ENCODE results near the gene NMT2.

DNA sequence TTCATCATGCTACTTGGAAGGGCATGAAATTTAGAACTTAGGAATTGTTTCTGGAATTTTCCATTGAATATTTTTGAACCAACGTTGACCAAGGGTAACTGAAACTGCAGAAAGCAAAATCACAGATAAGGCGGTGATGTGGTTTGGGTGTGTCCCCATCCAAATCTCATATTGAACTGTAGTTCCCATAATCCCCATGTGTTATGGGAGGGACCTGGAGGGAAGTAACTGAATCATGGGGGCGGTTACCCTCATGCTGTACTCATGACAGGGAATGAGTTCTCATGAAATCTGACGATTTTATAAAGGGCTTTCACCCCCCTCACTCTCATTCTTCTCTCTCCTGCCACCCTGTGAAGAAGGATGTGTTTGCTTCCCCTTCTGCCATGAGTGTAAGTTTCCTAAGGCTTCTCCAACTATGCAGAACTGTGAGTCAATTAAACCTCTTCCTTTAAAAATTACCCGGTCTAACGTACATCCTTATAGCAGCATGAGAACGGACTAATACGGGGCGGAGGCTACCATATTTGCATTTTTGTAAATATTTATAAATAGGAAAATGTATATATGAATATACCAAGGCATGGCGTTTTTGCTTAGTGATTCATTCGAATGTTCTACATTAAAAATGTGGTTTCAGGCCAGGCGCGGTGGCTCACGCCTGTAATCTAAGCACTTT is 12.4 kb downstream of the NMT2 start:
- TF ChIP-seq, protein P1, sequence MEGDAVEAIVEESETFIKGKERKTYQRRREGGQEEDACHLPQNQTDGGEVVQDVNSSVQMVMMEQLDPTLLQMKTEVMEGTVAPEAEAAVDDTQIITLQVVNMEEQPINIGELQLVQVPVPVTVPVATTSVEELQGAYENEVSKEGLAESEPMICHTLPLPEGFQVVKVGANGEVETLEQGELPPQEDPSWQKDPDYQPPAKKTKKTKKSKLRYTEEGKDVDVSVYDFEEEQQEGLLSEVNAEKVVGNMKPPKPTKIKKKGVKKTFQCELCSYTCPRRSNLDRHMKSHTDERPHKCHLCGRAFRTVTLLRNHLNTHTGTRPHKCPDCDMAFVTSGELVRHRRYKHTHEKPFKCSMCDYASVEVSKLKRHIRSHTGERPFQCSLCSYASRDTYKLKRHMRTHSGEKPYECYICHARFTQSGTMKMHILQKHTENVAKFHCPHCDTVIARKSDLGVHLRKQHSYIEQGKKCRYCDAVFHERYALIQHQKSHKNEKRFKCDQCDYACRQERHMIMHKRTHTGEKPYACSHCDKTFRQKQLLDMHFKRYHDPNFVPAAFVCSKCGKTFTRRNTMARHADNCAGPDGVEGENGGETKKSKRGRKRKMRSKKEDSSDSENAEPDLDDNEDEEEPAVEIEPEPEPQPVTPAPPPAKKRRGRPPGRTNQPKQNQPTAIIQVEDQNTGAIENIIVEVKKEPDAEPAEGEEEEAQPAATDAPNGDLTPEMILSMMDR (IDR thresholded peaks at IDR 0.05), result no peak
- TF ChIP-seq EP300 (IDR thresholded peaks at IDR 0.05), result no peak
